NCI-H1105 (cell line): ENCODE measurements around the gene GAL3ST1.
"Not testable (repeated sequence)": the region's sequence is repeated elsewhere in the genome, so short reads cannot be mapped to it uniquely, and the experiment has no call there.

ENCODE experiments used
- DNase-seq: peaks from one replicate; lab custom pipeline; 2025; lab: John Stamatoyannopoulos, UW

GAL3ST1 gene

GRCh38 chr22:30564761-30565119 is 9.7 kb downstream of the GAL3ST1 start:
- DNase-seq = no peak

- DNase-seq = no peak
Observed at GRCh38 chr22:30564045-30564760, 10.3 kb downstream of the GAL3ST1 start.

GRCh38 chr22:30562366-30562765 is 12.1 kb downstream of the GAL3ST1 start:
- no peak for DNase-seq

GRCh38 chr22:30561402-30562189 is 12.9 kb downstream of the GAL3ST1 start:
- DNase-seq = no peak

- DNase-seq = not testable (repeated sequence)
Observed at GRCh38 chr22:30560643-30561202, 13.7 kb downstream of the GAL3ST1 start.

- DNase-seq = no peak
Observed at GRCh38 chr22:30559889-30560288, 14.6 kb downstream of the GAL3ST1 start.

GRCh38 chr22:30557243-30557642 is 17.2 kb downstream of the GAL3ST1 start:
- no peak for DNase-seq

- DNase-seq = no peak
Observed at GRCh38 chr22:30556388-30556787, 18.1 kb downstream of the GAL3ST1 start.

GRCh38 chr22:30555282-30556210 is 18.9 kb downstream of the GAL3ST1 start:
- no peak for DNase-seq

GRCh38 chr22:30553971-30554370 is 20.5 kb downstream of the GAL3ST1 start:
- no peak for DNase-seq

- DNase-seq = no peak
Observed at GRCh38 chr22:30552719-30553118, 21.7 kb downstream of the GAL3ST1 start.

- DNase-seq = not testable (repeated sequence)
Observed at GRCh38 chr22:30551813-30552212, 22.7 kb downstream of the GAL3ST1 start.

- DNase-seq = no peak
Observed at GRCh38 chr22:30547188-30547587, 27.3 kb downstream of the GAL3ST1 start.

GRCh38 chr22:30546616-30547015 is 27.8 kb downstream of the GAL3ST1 start, which contains the start of gene SEC14L6:
Gene SEC14L6, minus strand, starts transcription at chr22:30546741. Its CDS starts 59 bp downstream, at chr22:30546682.
- no peak for DNase-seq

- no peak for DNase-seq
Observed at GRCh38 chr22:30542811-30543188, 31.7 kb downstream of the GAL3ST1 start.

- no peak for DNase-seq
Observed at GRCh38 chr22:30541961-30542810, 32.3 kb downstream of the GAL3ST1 start.

- not testable (repeated sequence) for DNase-seq
Observed at GRCh38 chr22:30541511-30541910, 33.0 kb downstream of the GAL3ST1 start.

- no peak for DNase-seq
Observed at GRCh38 chr22:30539368-30539767, 35.1 kb downstream of the GAL3ST1 start.

GRCh38 chr22:30538280-30538679 is 36.2 kb downstream of the GAL3ST1 start:
- DNase-seq = no peak

GRCh38 chr22:30537083-30537731 is 37.3 kb downstream of the GAL3ST1 start:
- no peak for DNase-seq
